ENCODE data around the gene NUDT3.

DNA sequence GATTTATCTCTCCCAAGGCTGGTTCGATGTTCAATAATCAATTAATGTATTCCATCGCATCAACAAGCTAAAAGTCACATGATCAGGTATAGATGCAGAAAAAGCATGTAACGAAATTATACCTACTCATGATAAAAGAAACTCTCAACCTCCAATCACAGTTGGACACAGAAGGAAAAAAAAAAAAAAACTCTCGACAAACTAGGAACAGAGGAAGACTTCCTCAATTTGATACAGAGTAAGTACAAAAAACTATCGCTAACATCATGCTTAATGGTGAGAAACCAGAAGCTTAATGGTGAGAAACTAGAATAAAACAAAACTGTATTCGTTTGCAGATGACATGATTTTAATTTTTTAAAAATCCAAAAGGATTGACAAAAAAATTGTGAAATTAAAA is 81.7 kb downstream of the NUDT3 start:
- TF ChIP-seq MAZ (IDR thresholded peaks at IDR 0.05; ENCODE audit: borderline replicate concordance, low read depth, low read length) (no peak), FOSL2 (IDR thresholded peaks at IDR 0.05) (no peak), FOSL2 (CRISPR knock-in tag; IDR thresholded peaks at IDR 0.05) (no peak), POLR2A (IDR thresholded peaks at IDR 0.05; ENCODE audit: low read length) (no peak)
- TF ChIP-seq, protein P1, sequence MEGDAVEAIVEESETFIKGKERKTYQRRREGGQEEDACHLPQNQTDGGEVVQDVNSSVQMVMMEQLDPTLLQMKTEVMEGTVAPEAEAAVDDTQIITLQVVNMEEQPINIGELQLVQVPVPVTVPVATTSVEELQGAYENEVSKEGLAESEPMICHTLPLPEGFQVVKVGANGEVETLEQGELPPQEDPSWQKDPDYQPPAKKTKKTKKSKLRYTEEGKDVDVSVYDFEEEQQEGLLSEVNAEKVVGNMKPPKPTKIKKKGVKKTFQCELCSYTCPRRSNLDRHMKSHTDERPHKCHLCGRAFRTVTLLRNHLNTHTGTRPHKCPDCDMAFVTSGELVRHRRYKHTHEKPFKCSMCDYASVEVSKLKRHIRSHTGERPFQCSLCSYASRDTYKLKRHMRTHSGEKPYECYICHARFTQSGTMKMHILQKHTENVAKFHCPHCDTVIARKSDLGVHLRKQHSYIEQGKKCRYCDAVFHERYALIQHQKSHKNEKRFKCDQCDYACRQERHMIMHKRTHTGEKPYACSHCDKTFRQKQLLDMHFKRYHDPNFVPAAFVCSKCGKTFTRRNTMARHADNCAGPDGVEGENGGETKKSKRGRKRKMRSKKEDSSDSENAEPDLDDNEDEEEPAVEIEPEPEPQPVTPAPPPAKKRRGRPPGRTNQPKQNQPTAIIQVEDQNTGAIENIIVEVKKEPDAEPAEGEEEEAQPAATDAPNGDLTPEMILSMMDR (IDR thresholded peaks at IDR 0.05), result no peak
- TF ChIP-seq, protein P2, sequence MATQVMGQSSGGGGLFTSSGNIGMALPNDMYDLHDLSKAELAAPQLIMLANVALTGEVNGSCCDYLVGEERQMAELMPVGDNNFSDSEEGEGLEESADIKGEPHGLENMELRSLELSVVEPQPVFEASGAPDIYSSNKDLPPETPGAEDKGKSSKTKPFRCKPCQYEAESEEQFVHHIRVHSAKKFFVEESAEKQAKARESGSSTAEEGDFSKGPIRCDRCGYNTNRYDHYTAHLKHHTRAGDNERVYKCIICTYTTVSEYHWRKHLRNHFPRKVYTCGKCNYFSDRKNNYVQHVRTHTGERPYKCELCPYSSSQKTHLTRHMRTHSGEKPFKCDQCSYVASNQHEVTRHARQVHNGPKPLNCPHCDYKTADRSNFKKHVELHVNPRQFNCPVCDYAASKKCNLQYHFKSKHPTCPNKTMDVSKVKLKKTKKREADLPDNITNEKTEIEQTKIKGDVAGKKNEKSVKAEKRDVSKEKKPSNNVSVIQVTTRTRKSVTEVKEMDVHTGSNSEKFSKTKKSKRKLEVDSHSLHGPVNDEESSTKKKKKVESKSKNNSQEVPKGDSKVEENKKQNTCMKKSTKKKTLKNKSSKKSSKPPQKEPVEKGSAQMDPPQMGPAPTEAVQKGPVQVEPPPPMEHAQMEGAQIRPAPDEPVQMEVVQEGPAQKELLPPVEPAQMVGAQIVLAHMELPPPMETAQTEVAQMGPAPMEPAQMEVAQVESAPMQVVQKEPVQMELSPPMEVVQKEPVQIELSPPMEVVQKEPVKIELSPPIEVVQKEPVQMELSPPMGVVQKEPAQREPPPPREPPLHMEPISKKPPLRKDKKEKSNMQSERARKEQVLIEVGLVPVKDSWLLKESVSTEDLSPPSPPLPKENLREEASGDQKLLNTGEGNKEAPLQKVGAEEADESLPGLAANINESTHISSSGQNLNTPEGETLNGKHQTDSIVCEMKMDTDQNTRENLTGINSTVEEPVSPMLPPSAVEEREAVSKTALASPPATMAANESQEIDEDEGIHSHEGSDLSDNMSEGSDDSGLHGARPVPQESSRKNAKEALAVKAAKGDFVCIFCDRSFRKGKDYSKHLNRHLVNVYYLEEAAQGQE (IDR thresholded peaks at IDR 0.05), result no peak
- TF ChIP-seq, protein P3, sequence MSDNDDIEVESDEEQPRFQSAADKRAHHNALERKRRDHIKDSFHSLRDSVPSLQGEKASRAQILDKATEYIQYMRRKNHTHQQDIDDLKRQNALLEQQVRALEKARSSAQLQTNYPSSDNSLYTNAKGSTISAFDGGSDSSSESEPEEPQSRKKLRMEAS (IDR thresholded peaks at IDR 0.05), result no peak

All from A549 (cell line).